BLaER1 treated with 17β-estradiol and CSF1 and Interleukin-3, amounts not matched to agents 10 nM and 100 nM (cell line): Measurements from ENCODE around the gene SUSD6.

Experiments
- H3K27ac ChIP-seq, 11 experiments: shearing (Covaris generic); formaldehyde crosslinking; 2 replicates each; pipeline ENCODE4 v1.8.1; 2022
- H3K27me3 ChIP-seq, 11 experiments: shearing (Covaris generic); formaldehyde crosslinking; 2 replicates each; pipeline ENCODE4 v1.8.1; 2022
- H3K36me3 ChIP-seq, 11 experiments: shearing (Covaris generic); formaldehyde crosslinking; 2 replicates each; pipeline ENCODE4 v1.8.1; 2022
- H3K4me1 ChIP-seq, 10 experiments: shearing (Covaris generic); formaldehyde crosslinking; 2 replicates each; pipeline ENCODE4 v1.8.1; 2022
- H3K4me2 ChIP-seq, 11 experiments: shearing (Covaris generic); formaldehyde crosslinking; 2 replicates each; pipeline ENCODE4 v1.8.1; 2022
- H3K4me3 ChIP-seq, 10 experiments: shearing (Covaris generic); formaldehyde crosslinking; 2 replicates each; pipeline ENCODE4 v1.8.1; 2022
- H3K9ac ChIP-seq, 11 experiments: shearing (Covaris generic); formaldehyde crosslinking; 2 replicates each; pipeline ENCODE4 v1.8.1; 2022
- H3K9me3 ChIP-seq, 11 experiments: shearing (Covaris generic); formaldehyde crosslinking; replicated peaks in 1 of 11; 2 replicates each; pipeline ENCODE4 v1.8.1; 2022
- H4K20me1 ChIP-seq, 11 experiments: shearing (Covaris generic); formaldehyde crosslinking; 2 replicates each; pipeline ENCODE4 v1.8.1; 2022
- Cebpa-rat ChIP-seq, 11 experiments: shearing (Covaris generic); IDR thresholded peaks; 2 replicates each; pipeline ENCODE4 v1.8.1; 2022

SUSD6 gene

DNA sequence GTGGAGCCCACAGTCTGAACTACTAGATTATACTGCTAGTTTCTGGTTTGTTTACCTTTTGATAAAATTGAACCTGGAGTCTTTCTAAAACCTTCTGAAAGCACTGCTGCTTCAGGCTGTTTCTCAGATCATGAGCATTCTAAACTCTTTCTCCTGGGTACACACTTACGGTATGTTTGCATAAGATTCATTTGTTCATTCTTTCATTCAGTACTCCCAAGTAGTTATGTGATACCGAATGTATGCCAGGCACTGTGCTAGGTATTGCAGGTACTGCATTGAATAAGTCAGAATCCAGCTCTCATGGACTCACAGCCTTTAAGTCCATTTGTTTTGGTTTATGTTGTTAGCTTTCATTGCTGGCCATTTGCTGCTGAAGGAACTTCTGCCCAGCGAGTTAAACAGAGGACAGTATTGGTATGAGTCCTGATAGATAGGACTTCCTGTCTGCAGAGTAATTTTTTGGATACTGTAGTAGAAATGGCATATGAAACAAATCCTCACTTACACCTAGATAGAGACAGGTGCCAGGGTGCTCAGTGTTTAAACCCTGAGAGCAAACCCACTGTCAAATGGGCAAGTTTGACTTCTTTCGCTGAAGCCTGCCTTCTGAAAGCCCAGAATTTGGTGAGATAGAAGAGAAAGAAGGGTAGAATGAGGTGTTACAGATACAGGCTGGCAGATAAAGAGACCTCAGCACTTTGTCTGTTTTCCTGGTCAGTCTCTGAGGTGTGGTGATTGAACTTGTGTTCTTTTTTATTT is 2.1 kb downstream of the SUSD6 start:
- TF ChIP-seq Cebpa-rat (IDR thresholded peaks at IDR 0.05) = no peak
- peak overlapping the region; percentile 74 to 99 (median 87) for H3K4me2 ChIP-seq
- H3K36me3 ChIP-seq = peaks cover 0 to 13% (median 0%) of the 10 kb centered on the region in 11 experiments; a peak in 2 of 22 replicates
- H3K9me3 ChIP-seq = no peaks in the 10 kb centered on the region
- peak overlapping the region; percentile 89 to 97 (median 92); a peak in 21 of 22 replicates for H3K27ac ChIP-seq
- peaks cover 73 to 83% (median 78%) of the 10 kb centered on the region in 10 experiments for H3K4me1 ChIP-seq
- H3K4me3 ChIP-seq = peak overlapping the region; percentile 85 to 98 (median 92)
- no peaks in the 10 kb centered on the region for H3K27me3 ChIP-seq
- H3K9ac ChIP-seq = peak overlapping the region; percentile 85 to 98 (median 94)
- peaks cover 16 to 69% (median 51%) of the 10 kb centered on the region in 11 experiments; a peak in 20 of 22 replicates for H4K20me1 ChIP-seq

DNA sequence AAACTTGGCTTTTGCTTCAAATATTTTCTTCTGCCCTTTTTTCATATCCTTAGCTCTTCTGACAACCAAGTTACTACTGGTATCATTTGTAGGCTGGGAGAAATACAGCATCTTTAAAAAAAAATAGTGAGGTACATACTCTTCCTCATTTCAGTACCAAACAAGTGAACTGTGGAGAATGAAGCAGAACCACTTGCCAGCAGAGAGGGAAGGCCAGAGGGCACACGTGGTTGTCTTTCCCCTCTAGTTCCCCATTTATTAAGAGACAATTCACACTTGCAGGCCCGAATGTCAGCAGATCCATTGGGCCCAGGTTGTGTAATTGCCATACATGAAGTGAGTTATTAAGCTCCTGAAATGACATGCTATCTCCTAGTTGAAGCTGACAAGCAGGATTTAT is 3.2 kb downstream of the SUSD6 start:
- Histone ChIP-seq H3K27me3 (no peaks in the 10 kb centered on the region), H3K9ac (peak overlapping the region; percentile 69 to 98 (median 93); a peak in 19 of 22 replicates), H3K36me3 (peaks cover 0 to 24% (median 0%) of the 10 kb centered on the region in 11 experiments; a peak in 2 of 22 replicates), H3K9me3 (no peaks in the 10 kb centered on the region), H3K27ac (peak overlapping the region; percentile 58 to 96 (median 90)), H3K4me1 (peaks cover 78 to 86% (median 82%) of the 10 kb centered on the region in 10 experiments), H3K4me3 (peak overlapping the region in 9 of 10 experiments; percentile 85 to 98 (median 93); a peak in 13 of 20 replicates), H3K4me2 (peak overlapping the region; percentile 74 to 99 (median 87)), H4K20me1 (peaks cover 20 to 80% (median 62%) of the 10 kb centered on the region in 11 experiments; a peak in 20 of 22 replicates)
- no peak for TF ChIP-seq Cebpa-rat (IDR thresholded peaks at IDR 0.05)

DNA sequence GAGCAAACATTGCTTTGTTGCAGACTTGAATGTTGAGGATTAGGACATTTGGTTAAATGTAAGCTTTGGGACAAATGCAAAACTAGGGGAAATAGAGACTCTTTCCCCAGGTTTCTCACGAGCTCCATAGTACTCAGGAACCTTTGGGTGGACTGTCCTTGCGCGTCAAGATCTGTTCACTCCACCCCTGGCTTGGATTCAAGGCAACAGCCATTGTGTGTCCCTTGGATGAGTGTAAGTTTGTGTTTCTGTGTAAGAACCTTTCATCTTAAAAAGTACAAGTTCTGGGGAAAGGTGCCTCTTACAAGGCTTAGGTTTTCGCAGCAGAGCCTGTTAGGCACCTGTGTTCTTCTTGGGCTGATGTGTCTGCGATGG is 3.7 kb downstream of the SUSD6 start:
- peak overlapping the region; percentile 58 to 96 (median 89) for H3K27ac ChIP-seq
- peaks cover 25 to 85% (median 67%) of the 10 kb centered on the region in 11 experiments; a peak in 20 of 22 replicates for H4K20me1 ChIP-seq
- TF ChIP-seq Cebpa-rat (IDR thresholded peaks at IDR 0.05) = no peak
- no peaks in the 10 kb centered on the region for H3K27me3 ChIP-seq
- peak overlapping the region; percentile 74 to 99 (median 87) for H3K4me2 ChIP-seq
- peaks cover 0 to 28% (median 0%) of the 10 kb centered on the region in 11 experiments; a peak in 3 of 22 replicates for H3K36me3 ChIP-seq
- H3K4me3 ChIP-seq = peak overlapping the region in 9 of 10 experiments; percentile 1 to 57 (median 36); a peak in 14 of 20 replicates
- peaks cover 78 to 86% (median 82%) of the 10 kb centered on the region in 10 experiments for H3K4me1 ChIP-seq
- no peaks in the 10 kb centered on the region for H3K9me3 ChIP-seq
- H3K9ac ChIP-seq = peak overlapping the region; percentile 35 to 93 (median 69)

GRCh38 chr14:69615496-69616407 is 4.4 kb downstream of the SUSD6 start:
- Histone ChIP-seq H3K36me3 (peaks cover 0 to 28% (median 0%) of the 10 kb centered on the region in 11 experiments; a peak in 3 of 22 replicates), H3K27ac (peak overlapping the region; percentile 58 to 96 (median 89)), H3K9ac (peak overlapping the region; percentile 35 to 93 (median 69)), H4K20me1 (peaks cover 28 to 91% (median 73%) of the 10 kb centered on the region in 11 experiments; a peak in 20 of 22 replicates), H3K4me2 (peak overlapping the region; percentile 74 to 99 (median 87)), H3K4me3 (peak overlapping the region; percentile 27 to 57 (median 43); a peak in 19 of 20 replicates), H3K27me3 (no peaks in the 10 kb centered on the region), H3K9me3 (no peaks in the 10 kb centered on the region), H3K4me1 (peaks cover 78 to 86% (median 82%) of the 10 kb centered on the region in 10 experiments)
- TF ChIP-seq Cebpa-rat (IDR thresholded peaks at IDR 0.05) = no peak

DNA sequence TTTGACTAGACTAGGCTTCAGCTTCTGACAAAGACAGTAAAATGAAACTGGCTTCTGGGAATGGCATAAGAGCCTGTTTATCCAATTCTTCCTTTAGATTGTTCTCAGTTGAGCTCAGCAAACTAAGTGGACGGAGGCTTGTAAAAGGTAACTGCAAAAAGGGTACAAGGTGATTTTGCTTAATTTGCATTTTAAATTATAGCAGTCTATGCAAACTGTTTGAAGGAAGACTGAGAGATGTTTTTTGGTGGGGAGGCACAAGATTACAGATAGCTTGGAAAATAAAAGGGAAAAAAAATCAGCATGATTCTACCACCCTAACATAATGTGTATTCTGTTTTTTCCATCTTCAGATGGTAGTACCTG is 5.0 kb downstream of the SUSD6 start:
- H3K9ac ChIP-seq = peak overlapping the region; percentile 35 to 93 (median 69)
- H3K9me3 ChIP-seq = no peaks in the 10 kb centered on the region
- H3K4me3 ChIP-seq = peak overlapping the region; percentile 27 to 57 (median 43); a peak in 18 of 20 replicates
- peaks cover 35 to 98% (median 80%) of the 10 kb centered on the region in 11 experiments; a peak in 20 of 22 replicates for H4K20me1 ChIP-seq
- no peaks in the 10 kb centered on the region for H3K27me3 ChIP-seq
- peak overlapping the region; percentile 74 to 99 (median 87) for H3K4me2 ChIP-seq
- peaks cover 81 to 89% (median 86%) of the 10 kb centered on the region in 10 experiments for H3K4me1 ChIP-seq
- peak overlapping the region; percentile 58 to 96 (median 89) for H3K27ac ChIP-seq
- H3K36me3 ChIP-seq = peaks cover 0 to 28% (median 0%) of the 10 kb centered on the region in 11 experiments; a peak in 3 of 22 replicates
- TF ChIP-seq Cebpa-rat (IDR thresholded peaks at IDR 0.05) = no peak

DNA sequence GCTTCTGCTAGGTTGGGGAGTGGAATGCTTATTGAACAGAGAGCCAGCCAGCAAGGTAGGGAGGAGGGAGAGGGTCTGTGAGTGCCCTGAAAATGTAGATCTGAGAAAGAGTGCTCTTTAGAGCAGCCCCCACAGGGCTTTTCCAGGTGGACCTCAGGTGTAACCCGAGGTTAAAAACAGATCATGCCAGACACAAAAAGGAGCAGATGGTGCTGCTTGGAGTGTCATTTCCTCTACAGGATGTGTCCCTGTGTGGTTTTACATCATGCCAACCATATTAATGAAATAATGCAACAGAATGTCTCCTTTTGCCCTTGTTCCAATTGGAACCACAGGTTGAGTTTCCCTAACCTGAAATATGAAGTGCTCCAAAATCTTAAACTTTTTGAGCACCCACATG is 6.4 kb downstream of the SUSD6 start:
- H3K36me3 ChIP-seq = peaks cover 0 to 36% (median 2%) of the 10 kb centered on the region in 11 experiments; a peak in 9 of 22 replicates
- peak overlapping the region; percentile 74 to 99 (median 87) for H3K4me2 ChIP-seq
- peaks cover 48 to 100% (median 92%) of the 10 kb centered on the region in 11 experiments; a peak in 21 of 22 replicates for H4K20me1 ChIP-seq
- no peaks in the 10 kb centered on the region for H3K9me3 ChIP-seq
- 0 out of 20 replicates have a peak overlapping the region, but pooled peaks of 1 of the 10 experiments have one; percentile 25 for H3K4me3 ChIP-seq
- H3K27ac ChIP-seq = peak overlapping the region in 2 of 11 experiments; percentile 10 to 30; a peak in 3 of 22 replicates
- H3K9ac ChIP-seq = no peak overlapping the region
- no peak for TF ChIP-seq Cebpa-rat (IDR thresholded peaks at IDR 0.05)
- no peaks in the 10 kb centered on the region for H3K27me3 ChIP-seq
- peaks cover 80 to 100% (median 91%) of the 10 kb centered on the region in 10 experiments for H3K4me1 ChIP-seq

DNA sequence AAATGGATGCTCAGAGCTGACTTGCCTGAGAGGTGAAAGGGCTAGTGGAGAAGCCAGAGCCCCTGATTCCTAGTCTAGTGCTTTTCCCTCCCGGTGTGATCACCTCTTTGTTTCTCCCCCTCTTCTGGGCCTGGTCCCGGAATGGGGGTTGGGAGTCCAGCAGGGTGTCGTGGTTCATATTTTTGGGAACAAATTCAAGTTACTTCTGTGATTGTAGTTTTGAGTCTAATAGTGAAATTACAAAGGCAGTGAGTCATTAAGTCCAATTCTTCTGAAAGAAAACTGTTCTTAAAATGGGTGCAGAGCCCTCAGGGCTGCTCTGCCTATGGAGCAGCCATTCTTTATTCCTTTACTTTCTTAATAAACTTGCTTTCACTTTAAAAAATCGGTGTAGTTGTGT is 7.6 kb downstream of the SUSD6 start:
- no peak overlapping the region; a peak in 1 of 20 replicates for H3K4me3 ChIP-seq
- no peak for TF ChIP-seq Cebpa-rat (IDR thresholded peaks at IDR 0.05)
- peaks cover 48 to 100% (median 87%) of the 10 kb centered on the region in 11 experiments; a peak in 21 of 22 replicates for H4K20me1 ChIP-seq
- H3K4me2 ChIP-seq = peak overlapping the region in 10 of 11 experiments; percentile 1 to 99 (median 90); a peak in 10 of 22 replicates
- H3K9ac ChIP-seq = no peak overlapping the region
- no peak overlapping the region for H3K27ac ChIP-seq
- peaks cover 0 to 39% (median 5%) of the 10 kb centered on the region in 11 experiments; a peak in 9 of 22 replicates for H3K36me3 ChIP-seq
- no peaks in the 10 kb centered on the region for H3K9me3 ChIP-seq
- no peaks in the 10 kb centered on the region for H3K27me3 ChIP-seq
- H3K4me1 ChIP-seq = peaks cover 69 to 100% (median 89%) of the 10 kb centered on the region in 10 experiments

DNA sequence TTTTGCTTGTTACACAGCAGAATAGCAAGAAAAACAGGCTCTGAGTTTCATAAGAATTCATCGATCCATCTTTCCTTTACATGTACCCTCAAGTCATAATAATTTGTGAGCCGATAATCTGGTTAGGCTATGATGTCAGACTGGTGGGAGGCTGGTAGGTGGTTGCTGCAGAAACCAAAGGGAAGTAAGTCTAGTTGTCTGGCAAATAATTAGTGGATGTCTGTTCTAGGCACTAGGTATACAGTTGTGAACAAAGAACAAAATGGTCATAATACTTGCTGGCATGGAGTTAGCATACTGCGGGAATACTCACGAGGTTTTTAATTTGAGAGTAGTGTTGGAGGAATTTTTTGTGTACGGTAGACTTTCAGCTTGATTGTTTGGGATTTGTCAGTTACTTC is 8.8 kb downstream of the SUSD6 start:
- peaks cover 69 to 100% (median 89%) of the 10 kb centered on the region in 10 experiments for H3K4me1 ChIP-seq
- H3K4me2 ChIP-seq = peak overlapping the region; percentile 1 to 99 (median 47); a peak in 18 of 22 replicates
- H3K27ac ChIP-seq = peak overlapping the region in 1 of 11 experiments; percentile 6; a peak in 1 of 22 replicates
- no peak overlapping the region; a peak in 1 of 22 replicates for H3K9ac ChIP-seq
- no peaks in the 10 kb centered on the region for H3K27me3 ChIP-seq
- TF ChIP-seq Cebpa-rat (IDR thresholded peaks at IDR 0.05) = no peak
- peaks cover 48 to 100% (median 94%) of the 10 kb centered on the region in 11 experiments; a peak in 21 of 22 replicates for H4K20me1 ChIP-seq
- peaks cover 0 to 39% (median 5%) of the 10 kb centered on the region in 11 experiments; a peak in 9 of 22 replicates for H3K36me3 ChIP-seq
- H3K4me3 ChIP-seq = no peak overlapping the region
- H3K9me3 ChIP-seq = no peaks in the 10 kb centered on the region
